Measurements from ENCODE around the gene REPS2. TPM values are rescaled to one million over a fixed set of nuclear protein-coding genes. Genes with fewer than 3 reads are reported as not detected.

Gene REPS2
- total and polyA plus RNA-seq, 2 experiments from 2014 or later: 1.2 to 4.4 TPM

DNA sequence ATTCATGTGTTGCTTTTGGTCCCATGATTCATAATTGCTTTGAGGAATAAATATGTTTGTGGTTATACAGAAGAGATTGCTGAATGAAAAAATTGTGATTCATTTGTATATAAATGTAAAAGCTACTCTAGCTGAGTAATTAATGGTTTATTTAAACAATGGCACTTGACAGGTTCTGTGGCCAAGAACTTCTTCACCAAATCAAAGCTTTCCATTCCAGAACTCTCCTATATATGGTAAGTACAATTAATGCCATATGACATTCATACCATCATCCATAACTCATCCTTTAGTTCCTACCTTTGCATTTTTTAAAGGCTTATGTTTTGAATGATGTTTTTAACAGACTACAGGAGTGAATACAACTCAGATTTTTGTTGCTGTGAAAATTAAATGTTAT, 105.8 kb downstream of the REPS2 start (continued):
- TF ChIP-seq, protein P1, sequence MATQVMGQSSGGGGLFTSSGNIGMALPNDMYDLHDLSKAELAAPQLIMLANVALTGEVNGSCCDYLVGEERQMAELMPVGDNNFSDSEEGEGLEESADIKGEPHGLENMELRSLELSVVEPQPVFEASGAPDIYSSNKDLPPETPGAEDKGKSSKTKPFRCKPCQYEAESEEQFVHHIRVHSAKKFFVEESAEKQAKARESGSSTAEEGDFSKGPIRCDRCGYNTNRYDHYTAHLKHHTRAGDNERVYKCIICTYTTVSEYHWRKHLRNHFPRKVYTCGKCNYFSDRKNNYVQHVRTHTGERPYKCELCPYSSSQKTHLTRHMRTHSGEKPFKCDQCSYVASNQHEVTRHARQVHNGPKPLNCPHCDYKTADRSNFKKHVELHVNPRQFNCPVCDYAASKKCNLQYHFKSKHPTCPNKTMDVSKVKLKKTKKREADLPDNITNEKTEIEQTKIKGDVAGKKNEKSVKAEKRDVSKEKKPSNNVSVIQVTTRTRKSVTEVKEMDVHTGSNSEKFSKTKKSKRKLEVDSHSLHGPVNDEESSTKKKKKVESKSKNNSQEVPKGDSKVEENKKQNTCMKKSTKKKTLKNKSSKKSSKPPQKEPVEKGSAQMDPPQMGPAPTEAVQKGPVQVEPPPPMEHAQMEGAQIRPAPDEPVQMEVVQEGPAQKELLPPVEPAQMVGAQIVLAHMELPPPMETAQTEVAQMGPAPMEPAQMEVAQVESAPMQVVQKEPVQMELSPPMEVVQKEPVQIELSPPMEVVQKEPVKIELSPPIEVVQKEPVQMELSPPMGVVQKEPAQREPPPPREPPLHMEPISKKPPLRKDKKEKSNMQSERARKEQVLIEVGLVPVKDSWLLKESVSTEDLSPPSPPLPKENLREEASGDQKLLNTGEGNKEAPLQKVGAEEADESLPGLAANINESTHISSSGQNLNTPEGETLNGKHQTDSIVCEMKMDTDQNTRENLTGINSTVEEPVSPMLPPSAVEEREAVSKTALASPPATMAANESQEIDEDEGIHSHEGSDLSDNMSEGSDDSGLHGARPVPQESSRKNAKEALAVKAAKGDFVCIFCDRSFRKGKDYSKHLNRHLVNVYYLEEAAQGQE (IDR thresholded peaks at IDR 0.05; ENCODE audit: unreplicated experiment): no peak
- no peak for TF ChIP-seq EZH2 (IDR thresholded peaks at IDR 0.05; ENCODE audit: low read depth, unreplicated experiment)

DNA sequence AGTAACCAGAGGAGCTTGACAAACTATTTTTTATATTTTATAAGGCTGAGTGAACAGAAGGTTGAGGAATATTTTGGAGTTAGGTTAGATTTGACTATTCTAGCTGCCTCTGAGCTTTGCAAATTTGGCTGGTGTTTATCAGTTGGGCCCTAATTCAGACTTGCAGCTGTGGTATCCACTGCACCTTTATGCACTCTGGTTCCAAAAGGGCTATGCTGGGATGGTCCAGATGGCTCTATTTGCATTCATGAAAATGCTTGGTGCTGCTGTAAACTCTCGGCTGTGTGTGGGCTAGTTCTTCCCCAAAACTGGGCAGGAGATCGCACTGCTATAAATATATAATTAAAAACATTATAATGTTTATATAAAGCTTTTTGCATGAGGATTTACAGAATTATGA, 106.3 kb downstream of the REPS2 start:
- no peaks in the 10 kb centered on the region for H3K9me3 Mint-ChIP-seq
- no peak overlapping the region for H3K4me3 Mint-ChIP-seq
- no peaks in the 10 kb centered on the region for H3F3A ChIP-seq (replicated peaks; ENCODE audit: low read depth)
- H2AFZ ChIP-seq: no peak overlapping the region
- no peaks in the 10 kb centered on the region for H3K4me1 Mint-ChIP-seq
- no peak overlapping the region for H3K27ac ChIP-seq (ENCODE audit: low read depth)
- H4K20me1 ChIP-seq (replicated peaks; ENCODE audit: insufficient read depth): no peaks in the 10 kb centered on the region
- no peaks in the 10 kb centered on the region for H3K36me3 ChIP-seq (ENCODE audit: insufficient read depth)
- no peaks in the 10 kb centered on the region for H3K9me2 ChIP-seq (ENCODE audit: insufficient read depth)
- H3K36me3 Mint-ChIP-seq (ENCODE audit: low read depth): no peaks in the 10 kb centered on the region
- no peak overlapping the region for H3K4me2 ChIP-seq
- H3K27ac Mint-ChIP-seq: no peak overlapping the region
- no peaks in the 10 kb centered on the region for H3K27me3 Mint-ChIP-seq (ENCODE audit: insufficient read depth, low read depth, poor library complexity)
- H3K4me1 ChIP-seq (ENCODE audit: insufficient read depth): no peaks in the 10 kb centered on the region
- no peak for ATAC-seq
- no peaks in the 10 kb centered on the region for H3K79me2 ChIP-seq (replicated peaks; ENCODE audit: insufficient read depth)
- no peak for DNase-seq (ENCODE audit: low spot score)
- H3K27me3 ChIP-seq (ENCODE audit: insufficient read depth): no peaks in the 10 kb centered on the region
- TF ChIP-seq EZH2 (IDR thresholded peaks at IDR 0.05; ENCODE audit: low read depth, unreplicated experiment): no peak
- TF ChIP-seq NANOG (IDR thresholded peaks at IDR 0.05; ENCODE audit: borderline replicate concordance): no peak
- H3K4me3 ChIP-seq: no peak overlapping the region

DNA sequence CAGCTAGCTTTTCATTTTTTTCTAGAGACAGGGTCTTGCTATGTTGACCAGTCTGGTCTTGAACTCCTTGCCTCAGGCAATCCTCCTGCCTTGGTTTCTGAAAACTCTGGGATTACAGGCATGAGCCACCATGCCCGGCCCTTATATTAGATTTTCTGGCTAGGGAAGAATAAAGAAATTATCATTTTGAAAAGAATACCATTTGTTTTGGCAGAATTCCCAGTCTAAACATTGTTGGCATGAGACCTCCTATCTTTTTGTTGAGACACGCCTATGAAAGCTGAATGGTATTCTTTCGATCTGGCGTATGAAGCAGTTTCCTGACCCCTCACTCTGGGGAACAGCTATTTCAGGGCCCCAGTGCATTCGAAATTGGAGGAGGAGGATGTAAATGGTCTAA, 107.0 kb downstream of the REPS2 start:
- H3K27ac Mint-ChIP-seq: no peak overlapping the region
- no peak overlapping the region for H3K4me3 Mint-ChIP-seq
- H3K36me3 ChIP-seq (ENCODE audit: insufficient read depth): no peaks in the 10 kb centered on the region
- H3K79me2 ChIP-seq (replicated peaks; ENCODE audit: insufficient read depth): no peaks in the 10 kb centered on the region
- no peak overlapping the region for H3K4me3 ChIP-seq
- no peak overlapping the region for H2AFZ ChIP-seq
- ATAC-seq (no peak), DNase-seq (ENCODE audit: low spot score) (no peak)
- no peaks in the 10 kb centered on the region for H3K9me3 Mint-ChIP-seq
- H3K4me1 Mint-ChIP-seq: no peaks in the 10 kb centered on the region
- H3K4me1 ChIP-seq (ENCODE audit: insufficient read depth): no peaks in the 10 kb centered on the region
- H3K27me3 ChIP-seq (ENCODE audit: insufficient read depth): no peaks in the 10 kb centered on the region
- H3K27ac ChIP-seq (ENCODE audit: low read depth): no peak overlapping the region
- H3K27me3 Mint-ChIP-seq (ENCODE audit: insufficient read depth, low read depth, poor library complexity): no peaks in the 10 kb centered on the region
- H4K20me1 ChIP-seq (replicated peaks; ENCODE audit: insufficient read depth): no peaks in the 10 kb centered on the region
- no peaks in the 10 kb centered on the region for H3K36me3 Mint-ChIP-seq (ENCODE audit: low read depth)
- no peak overlapping the region for H3K4me2 ChIP-seq
- H3K9me2 ChIP-seq (ENCODE audit: insufficient read depth): no peaks in the 10 kb centered on the region
- H3F3A ChIP-seq (replicated peaks; ENCODE audit: low read depth): no peaks in the 10 kb centered on the region
- TF ChIP-seq CREB1 (CRISPR knock-in tag; IDR thresholded peaks at IDR 0.05; ENCODE audit: low read depth): no peak
- TF ChIP-seq, protein P1 (IDR thresholded peaks at IDR 0.05; ENCODE audit: unreplicated experiment): no peak
- TF ChIP-seq, protein P2, sequence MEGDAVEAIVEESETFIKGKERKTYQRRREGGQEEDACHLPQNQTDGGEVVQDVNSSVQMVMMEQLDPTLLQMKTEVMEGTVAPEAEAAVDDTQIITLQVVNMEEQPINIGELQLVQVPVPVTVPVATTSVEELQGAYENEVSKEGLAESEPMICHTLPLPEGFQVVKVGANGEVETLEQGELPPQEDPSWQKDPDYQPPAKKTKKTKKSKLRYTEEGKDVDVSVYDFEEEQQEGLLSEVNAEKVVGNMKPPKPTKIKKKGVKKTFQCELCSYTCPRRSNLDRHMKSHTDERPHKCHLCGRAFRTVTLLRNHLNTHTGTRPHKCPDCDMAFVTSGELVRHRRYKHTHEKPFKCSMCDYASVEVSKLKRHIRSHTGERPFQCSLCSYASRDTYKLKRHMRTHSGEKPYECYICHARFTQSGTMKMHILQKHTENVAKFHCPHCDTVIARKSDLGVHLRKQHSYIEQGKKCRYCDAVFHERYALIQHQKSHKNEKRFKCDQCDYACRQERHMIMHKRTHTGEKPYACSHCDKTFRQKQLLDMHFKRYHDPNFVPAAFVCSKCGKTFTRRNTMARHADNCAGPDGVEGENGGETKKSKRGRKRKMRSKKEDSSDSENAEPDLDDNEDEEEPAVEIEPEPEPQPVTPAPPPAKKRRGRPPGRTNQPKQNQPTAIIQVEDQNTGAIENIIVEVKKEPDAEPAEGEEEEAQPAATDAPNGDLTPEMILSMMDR (conservative IDR thresholded peaks at IDR 0.05; ENCODE audit: low read depth in 2 of 2): no peak
- TF ChIP-seq, protein P3, sequence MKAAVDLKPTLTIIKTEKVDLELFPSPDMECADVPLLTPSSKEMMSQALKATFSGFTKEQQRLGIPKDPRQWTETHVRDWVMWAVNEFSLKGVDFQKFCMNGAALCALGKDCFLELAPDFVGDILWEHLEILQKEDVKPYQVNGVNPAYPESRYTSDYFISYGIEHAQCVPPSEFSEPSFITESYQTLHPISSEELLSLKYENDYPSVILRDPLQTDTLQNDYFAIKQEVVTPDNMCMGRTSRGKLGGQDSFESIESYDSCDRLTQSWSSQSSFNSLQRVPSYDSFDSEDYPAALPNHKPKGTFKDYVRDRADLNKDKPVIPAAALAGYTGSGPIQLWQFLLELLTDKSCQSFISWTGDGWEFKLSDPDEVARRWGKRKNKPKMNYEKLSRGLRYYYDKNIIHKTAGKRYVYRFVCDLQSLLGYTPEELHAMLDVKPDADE (IDR thresholded peaks at IDR 0.05): no peak
- no peak for TF ChIP-seq POLR2AphosphoS5 (IDR thresholded peaks at IDR 0.05; ENCODE audit: low read depth)
- TF ChIP-seq EZH2phosphoT487 (IDR thresholded peaks at IDR 0.05; ENCODE audit: unreplicated experiment): no peak
- TF ChIP-seq ZNF114 (CRISPR knock-in tag; IDR thresholded peaks at IDR 0.05): no peak
- no peak for TF ChIP-seq EZH2 (IDR thresholded peaks at IDR 0.05; ENCODE audit: low read depth, unreplicated experiment)
- no peak for TF ChIP-seq NANOG (IDR thresholded peaks at IDR 0.05; ENCODE audit: borderline replicate concordance)
- no peak for TF ChIP-seq ZNF331 (CRISPR knock-in tag; IDR thresholded peaks at IDR 0.05; ENCODE audit: low read depth)
- TF ChIP-seq STAT1 (IDR thresholded peaks at IDR 0.05; ENCODE audit: unreplicated experiment): no peak
- no peak for TF ChIP-seq JUNB (IDR thresholded peaks at IDR 0.05; ENCODE audit: unreplicated experiment)

Data from GM23338 (cell line).